Measurements from ENCODE around the gene ACYP2.

DNA sequence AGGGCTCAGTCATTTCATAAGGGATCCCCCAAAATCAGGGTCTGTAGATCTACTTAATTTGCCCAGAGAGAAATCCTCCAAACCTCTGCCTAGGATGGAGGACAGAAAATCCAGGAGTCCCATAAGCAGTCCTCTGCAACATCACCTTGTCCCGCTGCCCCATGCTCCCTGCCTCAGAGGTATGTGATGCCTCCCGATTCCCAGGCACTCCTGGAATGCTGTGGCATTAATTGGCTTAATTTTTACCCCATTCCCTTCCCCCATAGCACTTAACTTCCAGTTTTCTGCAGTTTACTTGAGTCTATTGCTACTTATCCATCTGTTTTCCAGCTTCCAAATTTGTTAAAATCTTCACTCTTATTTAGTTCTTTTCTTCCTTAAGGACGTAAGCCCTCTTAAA, 232.2 kb downstream of the ACYP2 start:
- TF ChIP-seq, protein P1, sequence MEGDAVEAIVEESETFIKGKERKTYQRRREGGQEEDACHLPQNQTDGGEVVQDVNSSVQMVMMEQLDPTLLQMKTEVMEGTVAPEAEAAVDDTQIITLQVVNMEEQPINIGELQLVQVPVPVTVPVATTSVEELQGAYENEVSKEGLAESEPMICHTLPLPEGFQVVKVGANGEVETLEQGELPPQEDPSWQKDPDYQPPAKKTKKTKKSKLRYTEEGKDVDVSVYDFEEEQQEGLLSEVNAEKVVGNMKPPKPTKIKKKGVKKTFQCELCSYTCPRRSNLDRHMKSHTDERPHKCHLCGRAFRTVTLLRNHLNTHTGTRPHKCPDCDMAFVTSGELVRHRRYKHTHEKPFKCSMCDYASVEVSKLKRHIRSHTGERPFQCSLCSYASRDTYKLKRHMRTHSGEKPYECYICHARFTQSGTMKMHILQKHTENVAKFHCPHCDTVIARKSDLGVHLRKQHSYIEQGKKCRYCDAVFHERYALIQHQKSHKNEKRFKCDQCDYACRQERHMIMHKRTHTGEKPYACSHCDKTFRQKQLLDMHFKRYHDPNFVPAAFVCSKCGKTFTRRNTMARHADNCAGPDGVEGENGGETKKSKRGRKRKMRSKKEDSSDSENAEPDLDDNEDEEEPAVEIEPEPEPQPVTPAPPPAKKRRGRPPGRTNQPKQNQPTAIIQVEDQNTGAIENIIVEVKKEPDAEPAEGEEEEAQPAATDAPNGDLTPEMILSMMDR (IDR thresholded peaks at IDR 0.05; ENCODE audit: low read depth, low read length): no peak
- TF ChIP-seq POLR2A (IDR thresholded peaks at IDR 0.05; ENCODE audit: extremely low read depth, insufficient read length): no peak

Data from NB4 (cell line).